Hematopoietic multipotent progenitor cell treated with erythropoietin and hydrocortisone succinate and interleukin-3 and kit ligand, for 6 days (in vitro differentiated cells): ENCODE data around the gene TM9SF3.
"Not testable (repeated sequence)": the region's sequence is repeated elsewhere in the genome, so short reads cannot be mapped to it uniquely, and the experiment has no call there.

Experiments used
- DNase-seq: peaks from one replicate; pipeline ENCODE4 v3.0.0-alpha.2; 2015

TM9SF3 gene

DNA sequence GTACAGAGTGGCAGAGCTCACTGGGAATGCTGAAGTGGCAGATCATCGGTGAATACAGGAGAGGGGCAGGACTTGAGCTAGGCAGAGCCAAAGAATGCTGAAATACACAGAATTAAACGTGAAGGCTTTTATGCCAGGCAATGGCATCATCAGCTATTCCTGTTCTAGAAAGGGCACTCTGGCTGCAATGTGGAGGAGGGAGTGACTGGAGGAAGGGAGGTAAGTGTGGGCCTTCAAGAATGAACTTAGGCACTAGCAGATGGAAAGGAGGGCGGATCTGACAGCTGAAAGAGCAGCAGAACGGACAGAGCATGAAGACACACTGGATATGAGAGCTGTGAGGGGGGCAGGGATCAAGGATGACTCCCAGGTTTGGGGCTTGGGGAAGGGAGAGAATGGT, 12.0 kb upstream of the TM9SF3 start:
- no peak for DNase-seq

DNA sequence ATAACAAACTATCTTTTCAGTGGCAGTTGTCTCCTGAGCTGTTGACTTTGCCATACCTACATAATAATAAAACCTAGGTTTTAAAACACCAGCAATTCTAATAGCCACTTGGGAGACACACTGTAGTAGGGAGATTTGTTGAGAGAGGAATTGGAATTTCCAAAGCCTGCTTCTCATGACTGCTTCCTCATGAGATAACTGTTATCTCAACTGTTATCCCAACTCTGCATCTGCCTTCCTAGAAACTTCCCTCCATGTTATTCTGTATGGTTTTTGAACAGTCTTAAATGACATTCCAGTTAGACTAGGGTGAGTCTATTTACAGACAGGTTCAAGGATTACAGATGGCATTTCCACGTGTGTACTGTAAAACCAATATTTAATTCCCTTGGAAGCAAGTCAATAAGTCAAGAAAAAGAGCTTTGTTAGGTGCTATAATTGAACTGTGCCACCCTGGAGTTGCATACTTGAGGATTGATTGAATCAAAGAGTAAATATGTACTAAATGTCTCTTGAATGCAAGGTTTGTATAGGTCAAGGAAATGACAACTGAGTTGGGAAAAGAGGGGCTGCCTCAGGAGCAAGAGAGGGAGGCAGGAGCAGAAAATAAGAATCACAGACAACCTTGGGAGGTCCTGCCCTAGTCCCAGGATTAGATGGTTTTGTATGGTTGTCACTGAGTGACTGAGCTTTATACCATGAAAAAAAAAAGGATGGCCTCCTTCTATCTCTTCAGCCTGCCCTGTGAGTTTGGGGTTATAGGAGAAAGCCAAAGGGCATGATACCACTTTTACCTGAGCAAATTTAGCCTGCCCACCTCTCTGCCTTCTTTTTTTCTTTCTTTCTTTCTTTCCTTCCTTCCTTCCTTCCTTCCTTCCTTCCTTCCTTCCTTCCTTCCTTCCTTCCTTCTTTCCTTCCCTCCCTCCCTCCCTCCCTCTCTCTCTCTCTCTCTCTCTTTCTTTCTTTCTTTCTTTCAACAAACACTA, 9.9 kb upstream of the TM9SF3 start:
- no peak for DNase-seq

DNA sequence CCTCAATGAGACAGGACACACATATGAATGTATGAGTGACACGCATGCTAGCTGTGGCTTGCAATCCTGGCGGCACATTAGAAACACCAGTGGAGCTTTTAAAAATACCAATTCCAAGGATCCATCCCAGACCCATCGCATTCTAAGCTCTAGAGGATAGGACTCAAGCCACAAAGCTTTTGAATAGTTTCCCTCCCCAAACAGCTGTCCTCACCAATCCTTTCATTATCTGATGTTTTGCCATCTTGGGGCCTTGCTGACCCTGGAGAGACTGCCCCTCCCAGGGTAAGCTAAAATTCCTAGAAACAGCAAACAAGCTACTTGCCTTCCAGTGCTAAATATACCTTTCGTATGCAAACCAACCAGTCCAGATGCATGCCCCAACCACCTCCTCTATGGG, 8.9 kb upstream of the TM9SF3 start:
- DNase-seq, result no peak

DNA sequence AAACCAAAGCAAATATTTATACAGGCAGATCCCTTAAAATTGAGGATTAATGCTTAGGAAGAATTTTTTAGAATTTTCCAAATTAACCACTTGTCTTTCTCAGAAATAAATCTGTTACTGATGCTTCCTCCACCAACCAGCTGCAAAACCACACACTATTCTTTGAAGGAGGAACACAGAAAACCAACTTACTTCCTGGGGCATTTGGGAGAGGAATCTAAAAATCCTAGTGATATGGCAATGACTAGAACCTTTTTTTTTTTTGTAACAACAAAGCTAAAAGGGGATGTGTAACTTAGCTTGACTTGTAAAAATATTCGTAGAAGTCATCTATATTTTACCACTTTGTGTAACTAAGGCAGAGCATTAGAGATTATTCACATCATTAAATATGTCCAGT, 5.1 kb upstream of the TM9SF3 start:
- no peak for DNase-seq

DNA sequence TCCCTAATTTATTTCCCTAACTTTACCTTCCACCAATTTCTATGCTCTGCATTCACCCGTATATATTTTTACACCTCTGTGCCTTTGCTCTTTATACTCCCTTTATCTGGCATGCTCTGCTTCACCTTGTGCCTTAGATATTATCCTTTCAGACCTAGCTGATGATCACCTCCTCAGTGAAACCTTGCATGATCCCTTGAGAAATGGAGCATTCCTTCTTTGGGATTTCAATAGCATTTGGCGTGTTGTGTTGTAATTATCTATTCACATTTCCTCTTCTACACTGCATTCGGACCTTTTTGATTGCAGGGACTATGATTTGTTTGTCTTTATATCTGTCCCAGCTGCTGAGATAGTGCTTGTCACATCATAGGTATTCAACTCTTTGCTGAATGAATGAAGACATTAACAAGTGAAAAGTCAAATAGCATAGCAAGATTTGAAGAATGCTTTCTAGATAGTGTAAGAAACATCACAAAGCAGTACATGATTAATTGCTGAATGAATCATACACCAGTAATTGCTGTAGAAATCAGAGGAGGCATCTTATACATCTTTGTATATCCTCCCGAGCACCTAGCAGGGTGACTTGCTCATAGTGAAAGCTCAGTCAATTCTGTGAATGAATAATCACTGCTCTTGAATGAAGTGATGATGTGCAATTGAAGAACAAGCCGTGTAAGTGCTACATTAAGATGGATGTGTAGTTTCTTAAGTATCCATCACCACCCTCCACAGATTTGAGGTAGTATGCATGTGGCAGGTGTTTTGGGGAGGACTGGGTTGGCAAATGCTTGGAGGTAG, 2.0 kb upstream of the TM9SF3 start:
- DNase-seq, result no peak

DNA sequence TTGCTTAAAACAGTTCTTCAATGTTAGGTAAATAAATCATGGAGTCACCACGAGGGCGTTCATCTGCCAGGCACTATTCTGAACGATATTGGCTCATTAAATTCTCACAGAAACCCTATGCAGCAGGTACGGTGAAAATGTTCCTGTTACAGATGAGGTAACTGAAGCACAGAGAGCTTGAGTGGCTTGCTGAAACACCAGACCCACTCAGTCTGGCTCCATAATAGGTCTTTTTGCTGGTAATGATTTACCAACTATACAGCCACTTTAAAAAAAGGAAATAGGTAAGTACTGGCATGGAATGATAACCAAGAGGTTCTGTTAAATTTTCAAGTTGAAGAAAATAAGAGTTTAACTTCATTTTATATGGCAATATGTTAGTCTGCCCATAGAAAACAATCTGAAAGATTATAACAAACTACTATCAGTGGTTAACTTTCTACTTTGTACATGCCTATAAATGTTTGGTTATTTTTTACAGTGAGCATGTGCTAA, 1.3 kb upstream of the TM9SF3 start:
- peak; percentile 30 for DNase-seq

DNA sequence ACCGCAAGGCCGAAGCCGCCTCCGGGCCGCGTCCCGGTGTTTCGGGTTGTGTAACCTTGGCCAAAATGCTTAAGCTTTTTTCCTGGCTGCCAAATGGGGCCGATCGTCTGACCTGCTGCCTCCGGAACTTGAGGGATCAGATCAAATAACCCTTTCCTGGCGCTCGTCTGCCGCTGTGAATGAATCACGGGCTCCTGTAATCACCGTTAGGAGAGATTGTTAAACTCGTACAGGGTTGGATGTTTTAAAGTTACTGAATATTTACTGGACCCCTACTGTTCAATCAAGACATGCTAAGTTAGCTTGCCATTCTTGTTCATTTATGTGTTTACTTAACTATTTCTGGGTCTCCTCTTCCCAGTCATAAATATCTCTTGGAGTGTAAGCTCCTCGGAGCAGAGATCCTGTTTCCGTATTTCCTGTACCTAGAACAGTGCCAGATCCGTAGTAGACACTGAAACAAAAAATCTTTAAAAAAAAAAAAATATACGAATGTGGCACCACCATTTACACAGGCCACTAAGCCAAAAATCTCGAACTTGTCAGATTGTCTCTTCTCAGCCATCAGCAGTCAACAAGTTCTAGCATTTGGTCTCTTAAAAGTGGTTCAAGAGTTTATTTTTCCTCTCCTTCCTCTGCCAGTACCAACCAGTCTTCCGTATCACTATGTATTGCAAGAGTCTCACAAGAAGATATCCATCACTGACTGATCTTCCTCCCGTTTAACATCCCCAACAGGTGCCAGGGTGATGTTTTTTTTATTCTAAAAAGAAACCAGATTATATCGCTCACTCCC, 650 bp upstream of the TM9SF3 start:
- DNase-seq, result peak; percentile 67

DNA sequence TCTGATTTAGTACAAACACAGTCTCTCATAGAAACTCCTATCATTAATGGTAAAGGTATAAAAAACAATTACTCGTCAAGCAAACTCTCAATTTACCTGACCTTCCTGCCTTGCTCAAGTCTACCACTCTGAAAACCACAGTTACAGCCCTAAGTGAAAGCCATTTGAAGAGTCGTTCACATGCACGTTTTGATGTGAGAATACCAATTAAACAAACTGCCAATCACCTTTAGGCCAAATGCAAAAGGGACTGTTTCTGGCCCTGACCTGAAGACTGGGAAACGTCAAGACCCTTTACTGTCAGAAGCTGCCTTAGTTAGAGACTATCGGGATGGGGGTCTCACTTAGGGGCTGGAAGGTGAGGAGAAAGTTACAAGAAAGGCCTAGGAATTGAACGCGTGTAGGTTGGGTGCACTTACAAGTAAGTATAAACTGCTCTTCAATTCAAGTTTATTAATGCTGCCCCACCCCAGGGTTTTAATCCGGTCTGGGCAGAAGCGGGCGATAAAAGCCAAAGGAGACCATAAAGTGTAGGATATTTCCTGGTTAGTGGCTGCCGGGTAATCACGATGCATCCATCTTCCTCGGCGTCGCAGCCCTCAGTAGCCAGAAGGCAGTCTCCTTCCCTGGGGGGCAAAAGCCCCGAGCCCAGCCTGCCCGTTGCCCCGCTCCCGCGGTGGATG, 935 bp downstream of the TM9SF3 start:
- peak; percentile 76 for DNase-seq

DNA sequence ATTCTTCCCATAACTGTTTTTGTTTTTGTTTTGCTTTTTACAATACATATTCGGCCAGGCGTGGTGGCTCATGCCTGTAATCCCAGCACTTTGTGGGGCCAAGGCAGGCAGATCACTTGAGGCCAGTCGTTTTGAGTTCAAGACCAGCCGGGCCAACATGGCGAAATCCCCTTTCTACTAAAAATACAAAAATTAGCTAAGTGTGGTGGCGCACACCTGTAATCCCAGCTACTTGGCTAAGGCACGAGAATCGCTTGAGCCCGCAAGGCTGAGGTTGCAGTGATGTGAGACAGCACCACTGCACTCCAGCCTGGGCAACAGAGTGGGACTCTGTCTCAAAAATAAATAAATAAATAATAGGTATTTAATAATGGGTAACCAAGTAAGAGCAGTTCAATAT, 2.3 kb downstream of the TM9SF3 start:
- DNase-seq, result no peak

DNA sequence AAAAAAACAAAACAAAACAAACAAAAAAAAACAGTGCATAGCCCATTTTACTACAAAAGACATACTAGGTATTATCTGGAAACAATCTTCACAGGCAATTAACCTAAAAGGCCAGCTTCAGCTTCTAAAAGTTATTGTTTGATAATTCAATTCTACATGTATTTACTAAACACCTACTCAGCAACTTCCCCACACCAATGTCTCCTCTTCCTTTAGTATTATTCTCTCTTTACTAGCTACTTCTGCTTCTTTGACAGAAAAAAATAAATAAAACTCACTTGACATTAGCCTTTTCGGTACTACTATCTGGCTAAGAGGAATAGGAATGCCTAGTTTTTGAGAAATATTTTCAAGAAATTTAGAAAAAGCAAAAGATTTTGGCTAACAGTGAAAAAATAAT, 2.8 kb downstream of the TM9SF3 start:
- no peak for DNase-seq

DNA sequence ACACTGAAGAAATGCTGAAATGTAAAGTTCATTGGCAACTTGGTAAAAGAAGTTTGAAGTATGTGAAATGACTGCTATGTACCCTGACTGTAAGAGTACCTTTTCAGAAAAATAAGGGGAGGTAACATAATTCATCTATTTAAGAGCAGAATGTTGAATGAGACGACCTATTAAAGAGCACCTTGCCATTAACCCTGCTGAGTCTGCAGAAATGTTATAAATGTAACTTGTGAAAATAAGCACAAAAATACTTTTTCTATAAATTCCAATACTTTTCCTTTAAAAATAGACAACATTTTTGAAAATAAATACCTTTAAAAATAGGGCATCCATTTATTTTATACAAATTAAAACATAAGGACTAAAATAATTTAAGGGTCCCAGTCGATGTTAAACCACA, 7.7 kb downstream of the TM9SF3 start:
- no peak for DNase-seq

DNA sequence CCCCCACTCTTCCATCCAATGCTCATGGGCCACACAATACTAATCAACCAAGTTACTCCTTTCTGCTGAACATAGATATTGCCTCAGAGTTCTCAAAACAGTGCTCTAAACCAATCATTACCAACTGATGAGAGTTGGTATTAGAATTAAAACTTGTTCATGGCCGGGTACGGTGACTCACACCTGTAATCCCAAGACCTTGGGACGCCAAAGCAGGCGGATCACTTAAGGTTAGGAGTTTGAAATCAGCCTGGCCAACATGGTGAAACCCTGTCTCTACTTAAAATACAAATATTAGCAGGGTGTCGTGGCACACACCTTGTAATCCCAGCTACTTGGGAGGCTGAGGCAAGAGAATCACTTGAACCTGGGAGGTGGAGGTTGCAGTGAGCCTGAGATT, 8.2 kb downstream of the TM9SF3 start:
- no peak for DNase-seq

DNA sequence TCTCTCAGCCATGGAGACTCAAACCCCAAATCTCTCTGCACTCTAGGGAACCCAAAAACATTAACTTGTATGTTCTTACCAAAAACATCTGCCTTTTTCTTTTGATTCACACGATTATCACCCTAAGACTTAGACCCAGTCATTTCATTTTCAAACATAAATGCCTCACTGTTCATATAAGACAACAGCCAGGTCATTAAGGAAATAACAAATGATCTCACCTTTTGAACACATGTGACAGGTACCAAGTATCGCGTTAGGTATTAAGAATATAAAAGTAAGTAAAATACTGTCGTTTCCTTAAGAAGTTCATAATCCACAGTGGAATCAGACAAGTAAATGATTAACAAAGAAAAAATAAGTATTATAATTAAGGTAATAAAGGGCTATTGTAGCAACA, 8.8 kb downstream of the TM9SF3 start:
- no peak for DNase-seq

DNA sequence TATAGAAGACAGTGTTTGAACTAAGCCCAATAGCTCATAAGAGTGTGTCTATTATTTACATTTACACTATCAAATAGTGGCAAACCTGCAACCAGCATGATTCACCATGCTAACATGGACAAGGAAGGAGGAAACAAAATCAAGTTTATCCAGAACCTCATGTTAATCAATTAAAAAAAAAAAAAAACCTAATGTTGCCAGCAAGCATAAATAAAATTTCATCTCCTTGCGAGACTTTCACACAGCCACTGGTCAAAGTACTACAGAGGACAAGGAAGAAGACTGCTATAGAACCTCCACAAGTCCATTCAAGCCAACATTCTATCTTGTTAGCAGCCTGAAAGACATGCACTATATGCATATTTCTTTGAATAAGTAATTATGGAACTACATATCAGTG, 9.7 kb downstream of the TM9SF3 start:
- no peak for DNase-seq

DNA sequence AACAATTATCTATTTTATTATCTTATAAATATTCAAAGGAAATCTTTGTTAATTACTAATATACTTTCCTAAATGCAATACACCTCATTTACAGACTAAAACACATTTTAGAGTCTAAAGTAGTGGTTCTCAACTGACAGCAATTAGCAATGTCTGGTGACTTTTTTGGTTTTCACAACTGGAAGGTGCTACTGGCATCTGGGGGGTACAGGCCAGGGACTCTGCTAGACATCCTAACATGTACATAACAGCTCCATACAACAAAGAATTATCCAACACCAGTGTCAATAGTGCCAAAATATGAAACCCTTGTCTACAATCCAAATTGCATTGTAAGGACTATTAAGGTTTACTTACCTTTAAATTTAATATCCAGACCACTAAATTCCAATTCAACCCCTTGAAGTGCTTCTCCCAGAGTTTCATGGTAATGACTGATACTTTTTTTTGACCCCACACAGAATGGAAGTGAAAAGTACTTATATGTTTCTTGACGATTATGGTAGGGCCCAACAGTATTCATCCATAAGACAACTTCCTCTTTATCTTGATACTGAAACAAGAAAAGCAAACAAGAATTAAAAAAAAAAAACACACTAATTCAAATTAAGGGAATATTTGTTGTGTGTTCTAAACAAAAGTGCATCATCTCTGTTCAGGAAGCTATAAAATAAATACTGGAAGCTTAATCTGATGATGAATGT, 10.4 kb downstream of the TM9SF3 start:
- DNase-seq, result no peak

DNA sequence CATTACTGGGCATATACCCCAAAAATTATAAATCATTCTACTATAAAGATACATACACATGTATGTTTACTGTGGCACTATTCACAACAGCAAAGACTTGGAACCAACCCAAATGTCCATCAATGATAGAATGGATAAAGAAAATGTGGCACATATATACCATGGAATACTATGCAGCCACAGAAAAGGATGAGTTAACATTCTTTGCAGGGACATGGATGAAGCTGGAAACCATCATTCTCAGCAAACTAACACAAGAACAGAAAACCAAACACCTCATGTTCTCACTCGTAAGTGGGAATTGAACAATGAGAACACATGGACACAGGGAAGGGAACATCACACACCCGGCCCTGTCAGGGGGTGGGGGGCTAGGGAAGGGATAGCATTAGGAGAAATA, 12.2 kb downstream of the TM9SF3 start:
- DNase-seq, result not testable (repeated sequence)

DNA sequence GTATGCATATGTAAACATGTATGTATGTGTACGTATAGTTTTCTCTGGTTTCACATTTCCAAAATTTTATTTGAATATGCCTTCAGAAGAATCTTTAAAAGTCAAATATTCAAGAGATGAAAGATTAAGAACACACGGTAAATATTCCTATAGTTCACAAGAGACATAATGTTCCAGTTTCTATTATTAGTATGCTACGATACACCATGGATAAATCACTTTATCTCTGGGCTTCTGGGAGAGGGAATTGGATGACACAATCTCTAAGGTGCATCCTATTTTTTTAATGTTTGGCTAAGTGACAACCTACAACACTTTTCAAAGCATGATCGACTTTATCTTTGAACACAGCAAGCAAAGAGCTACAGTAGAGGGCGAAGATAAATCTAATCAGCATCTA, 13.8 kb downstream of the TM9SF3 start:
- DNase-seq, result no peak

DNA sequence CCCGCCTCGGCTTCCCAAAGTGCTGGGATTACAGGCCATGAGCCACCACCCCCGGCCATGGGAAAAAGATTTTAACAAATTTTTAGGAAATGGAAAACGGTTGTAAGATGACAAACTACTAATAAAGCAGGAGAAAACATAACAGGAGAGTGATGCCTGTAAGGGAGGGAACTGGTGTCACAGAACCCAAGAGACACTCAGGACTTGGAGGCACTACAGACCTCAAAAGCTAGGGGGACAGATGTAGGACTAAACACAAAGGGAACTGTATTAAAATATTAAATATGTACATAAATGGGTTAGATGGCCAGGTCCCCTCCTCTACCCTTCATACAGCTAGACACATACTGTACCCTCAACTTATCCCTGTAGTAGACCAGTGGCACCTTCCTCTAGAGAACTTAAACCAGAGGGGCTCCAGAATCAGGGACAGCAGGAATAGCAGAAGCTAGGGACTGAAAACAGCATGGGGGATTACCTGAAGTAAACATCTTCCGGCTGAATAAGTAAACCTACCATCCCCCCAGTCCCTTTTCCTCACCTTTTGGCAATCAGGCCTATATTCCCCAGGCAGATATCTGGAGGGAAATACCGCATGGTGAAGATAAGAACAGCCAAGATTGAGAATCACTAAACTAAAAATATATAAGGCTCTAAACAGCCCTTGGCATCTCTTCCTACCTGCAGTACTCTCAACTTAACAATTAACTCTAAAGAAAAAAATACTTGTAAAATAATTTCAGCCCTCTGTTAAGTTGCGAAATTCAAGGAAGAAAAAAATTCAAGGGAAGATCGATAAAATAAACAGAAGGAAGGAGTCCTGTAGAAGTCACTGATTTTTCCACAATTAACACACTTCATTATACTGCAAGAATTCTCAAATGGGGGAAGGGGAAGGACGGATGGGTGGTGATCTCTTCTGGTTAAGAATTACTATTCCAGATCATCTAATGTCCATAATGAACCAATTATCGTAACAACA, 15.5 kb downstream of the TM9SF3 start:
- no peak for DNase-seq

DNA sequence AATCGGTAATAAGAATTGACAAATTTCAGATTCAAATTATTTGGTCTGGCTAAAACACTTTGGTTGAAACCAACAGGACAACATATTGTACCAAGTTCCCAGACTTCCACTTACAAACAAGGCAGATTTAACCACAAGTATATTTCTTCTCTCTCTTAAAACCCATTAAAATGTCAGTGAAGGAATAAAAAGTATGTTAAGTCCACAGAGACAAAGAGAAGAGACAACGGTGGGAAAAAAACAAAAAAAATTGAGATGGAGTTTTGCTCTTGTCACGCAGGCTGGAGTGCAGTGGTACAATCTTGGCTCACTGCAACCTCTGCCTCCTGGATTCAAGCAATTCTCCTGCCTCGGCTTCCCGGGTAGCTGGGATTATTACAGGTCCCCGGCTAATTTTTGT, 16.3 kb downstream of the TM9SF3 start:
- no peak for DNase-seq

DNA sequence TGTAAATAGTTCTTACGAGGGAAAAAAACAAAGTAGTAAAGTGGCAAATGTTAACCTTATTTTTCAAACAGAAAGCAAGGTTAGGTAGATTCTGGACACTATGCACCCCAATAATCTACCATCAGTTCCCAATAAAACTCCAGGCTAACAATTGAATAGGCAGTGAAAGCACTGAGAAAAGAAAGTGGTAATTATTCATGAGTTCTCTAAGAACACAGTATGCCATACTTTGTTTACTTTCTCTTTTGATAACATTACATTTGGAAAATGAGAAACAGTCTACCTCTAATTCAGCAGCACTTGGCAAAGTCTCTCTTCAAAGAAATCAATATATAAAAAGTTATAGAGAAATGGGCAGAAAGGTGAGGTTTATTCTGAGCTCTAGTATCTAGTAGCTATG, 18.4 kb downstream of the TM9SF3 start:
- DNase-seq, result no peak

DNA sequence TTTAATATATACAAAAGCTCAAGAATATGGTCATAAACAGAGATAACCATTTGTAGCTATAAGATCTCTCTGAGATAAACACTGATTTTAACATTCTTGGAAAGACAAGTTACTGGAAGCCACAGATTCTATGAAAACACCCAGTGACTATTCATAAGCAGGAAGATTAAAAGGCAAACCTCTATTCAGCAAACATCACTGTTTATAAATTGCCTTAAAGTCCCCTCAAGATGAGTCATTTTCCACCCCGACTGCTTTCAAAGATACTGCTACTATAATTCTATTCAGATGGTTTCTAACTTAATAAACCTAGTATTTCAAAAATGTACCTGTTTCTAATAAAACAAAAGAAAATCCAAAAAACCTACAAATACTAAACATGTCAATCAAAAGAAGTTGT, 21.0 kb downstream of the TM9SF3 start:
- DNase-seq, result peak; percentile 22
